Progenitor cell of endocrine pancreas (in vitro differentiated cells): ENCODE measurements around the gene ADIPOQ. TPM values are rescaled to one million over a fixed set of nuclear protein-coding genes. Genes with fewer than 3 reads are reported as not detected.

Experiments
- DNase-seq: peaks from one replicate; pipeline ENCODE4 v3.0.0; 2021; ENCODE audit warnings: low spot score; ENCODE audit not compliant: unreplicated experiment
- H3K27ac Mint-ChIP-seq: 2 replicates; pipeline ENCODE4 v1.8.0; 2021; ENCODE audit warnings: mild to moderate bottlenecking, moderate library complexity, mixed read lengths
- H3K27me3 Mint-ChIP-seq: 2 replicates; pipeline ENCODE4 v1.8.0; 2021; ENCODE audit warnings: mixed read lengths
- H3K36me3 Mint-ChIP-seq: 2 replicates; pipeline ENCODE4 v1.8.0; 2022; ENCODE audit warnings: mixed read lengths; ENCODE audit not compliant: insufficient read depth
- H3K4me1 Mint-ChIP-seq: 2 replicates; pipeline ENCODE4 v1.8.0; 2021; ENCODE audit warnings: low read depth, mixed read lengths
- H3K4me3 Mint-ChIP-seq: 2 replicates; pipeline ENCODE4 v1.8.0; 2021; ENCODE audit warnings: low read depth, mild to moderate bottlenecking, moderate library complexity, mixed read lengths
- H3K9me3 Mint-ChIP-seq: 2 replicates; pipeline ENCODE4 v1.8.0; 2021; ENCODE audit warnings: low read depth, mixed read lengths
- total RNA-seq: library from RNA; stranded (reverse); gene quantifications from 2 replicates; pipeline ENCODE4 v1.2.1, GENCODE V29; 2021
- TF ChIP-seq, protein P1 (sequence below): fragments of 200-600 bp; sonication (generic); IDR thresholded peaks from one replicate; pipeline ENCODE4 v1.5.0; 2021; ENCODE audit warnings: antibody characterized with exemption, mild to moderate bottlenecking; ENCODE audit not compliant: unreplicated experiment

Gene ADIPOQ
- total RNA-seq, 1 donor from 2014 or later: not detected

DNA sequence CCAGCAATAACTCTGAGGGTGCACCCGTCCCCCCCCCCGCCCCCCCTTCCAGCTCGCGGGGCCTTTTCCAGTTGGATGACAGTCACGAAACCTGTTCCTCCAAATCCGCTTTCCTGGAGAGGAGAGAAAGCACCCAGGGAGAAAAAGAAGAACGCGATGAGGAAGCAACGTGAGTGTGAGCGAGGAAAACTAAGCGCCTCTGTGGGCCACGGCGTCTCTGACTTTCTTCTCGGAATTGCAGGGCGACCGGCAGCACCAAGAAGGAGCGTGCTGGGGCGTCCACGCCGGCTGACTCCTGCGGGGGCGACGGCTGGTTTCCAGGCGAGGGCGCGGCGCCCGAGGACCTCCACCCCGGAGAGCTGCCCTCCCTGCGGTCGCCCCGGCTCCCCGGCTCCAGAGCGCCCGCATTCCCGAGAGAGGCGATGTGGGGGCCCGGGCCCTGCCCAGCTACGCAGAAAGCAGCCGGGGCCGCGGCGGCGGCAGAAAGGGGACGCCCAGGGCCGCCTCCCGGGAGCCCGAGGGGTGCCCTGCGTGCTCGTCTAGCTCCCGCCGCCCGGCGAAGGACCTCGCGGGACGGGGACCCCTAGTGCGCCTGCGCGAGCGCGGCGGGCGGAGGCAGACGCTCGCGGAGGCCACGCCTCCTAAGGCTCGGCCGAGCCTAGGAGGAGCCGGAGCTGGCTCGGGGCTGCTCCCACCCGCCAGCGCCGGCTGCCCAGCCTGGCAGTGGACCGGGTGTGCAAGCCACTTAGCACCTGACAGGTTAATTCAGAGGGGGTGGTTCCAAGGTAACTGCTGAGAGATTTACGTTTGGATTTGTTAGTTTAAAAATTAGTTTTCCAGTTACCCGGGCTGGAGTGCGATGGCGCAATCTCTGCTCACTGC, 15.3 kb upstream of the ADIPOQ start:
- peak; percentile 72 for DNase-seq
- Mint-ChIP-seq H3K27ac (no peak overlapping the region), H3K4me1 (peaks cover 5% of the 10 kb centered on the region), H3K27me3 (peaks cover 76% of the 10 kb centered on the region), H3K36me3 (no peaks in the 10 kb centered on the region), H3K4me3 (peak overlapping the region; percentile 64), H3K9me3 (no peaks in the 10 kb centered on the region)
- TF ChIP-seq, protein P1, sequence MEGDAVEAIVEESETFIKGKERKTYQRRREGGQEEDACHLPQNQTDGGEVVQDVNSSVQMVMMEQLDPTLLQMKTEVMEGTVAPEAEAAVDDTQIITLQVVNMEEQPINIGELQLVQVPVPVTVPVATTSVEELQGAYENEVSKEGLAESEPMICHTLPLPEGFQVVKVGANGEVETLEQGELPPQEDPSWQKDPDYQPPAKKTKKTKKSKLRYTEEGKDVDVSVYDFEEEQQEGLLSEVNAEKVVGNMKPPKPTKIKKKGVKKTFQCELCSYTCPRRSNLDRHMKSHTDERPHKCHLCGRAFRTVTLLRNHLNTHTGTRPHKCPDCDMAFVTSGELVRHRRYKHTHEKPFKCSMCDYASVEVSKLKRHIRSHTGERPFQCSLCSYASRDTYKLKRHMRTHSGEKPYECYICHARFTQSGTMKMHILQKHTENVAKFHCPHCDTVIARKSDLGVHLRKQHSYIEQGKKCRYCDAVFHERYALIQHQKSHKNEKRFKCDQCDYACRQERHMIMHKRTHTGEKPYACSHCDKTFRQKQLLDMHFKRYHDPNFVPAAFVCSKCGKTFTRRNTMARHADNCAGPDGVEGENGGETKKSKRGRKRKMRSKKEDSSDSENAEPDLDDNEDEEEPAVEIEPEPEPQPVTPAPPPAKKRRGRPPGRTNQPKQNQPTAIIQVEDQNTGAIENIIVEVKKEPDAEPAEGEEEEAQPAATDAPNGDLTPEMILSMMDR: no peak

DNA sequence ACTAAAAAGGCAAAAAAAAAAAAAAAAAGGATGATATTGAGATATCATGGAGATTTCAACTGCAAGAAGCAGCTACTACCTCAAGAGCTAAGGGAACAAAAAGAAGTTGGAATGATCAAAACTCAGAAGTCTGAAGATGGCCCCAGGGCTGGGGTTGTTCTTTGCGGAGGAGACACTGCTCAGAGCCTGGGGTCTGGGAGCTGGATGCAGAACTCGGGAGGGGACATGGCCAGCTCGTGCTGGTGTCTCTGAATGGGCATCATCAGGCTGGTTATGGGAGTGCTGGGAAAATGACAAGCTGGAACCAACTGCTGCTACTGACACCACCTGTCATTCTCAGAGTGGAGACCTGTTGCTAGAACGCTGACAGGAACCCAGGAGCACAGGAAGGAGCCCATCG, 14.2 kb upstream of the ADIPOQ start:
- DNase-seq: no peak
- H3K4me3 Mint-ChIP-seq: no peak overlapping the region
- TF ChIP-seq, protein P1: no peak
- H3K4me1 Mint-ChIP-seq: peaks cover 5% of the 10 kb centered on the region
- H3K27me3 Mint-ChIP-seq: peaks cover 84% of the 10 kb centered on the region
- H3K9me3 Mint-ChIP-seq: no peaks in the 10 kb centered on the region
- H3K27ac Mint-ChIP-seq: no peak overlapping the region
- H3K36me3 Mint-ChIP-seq: no peaks in the 10 kb centered on the region

DNA sequence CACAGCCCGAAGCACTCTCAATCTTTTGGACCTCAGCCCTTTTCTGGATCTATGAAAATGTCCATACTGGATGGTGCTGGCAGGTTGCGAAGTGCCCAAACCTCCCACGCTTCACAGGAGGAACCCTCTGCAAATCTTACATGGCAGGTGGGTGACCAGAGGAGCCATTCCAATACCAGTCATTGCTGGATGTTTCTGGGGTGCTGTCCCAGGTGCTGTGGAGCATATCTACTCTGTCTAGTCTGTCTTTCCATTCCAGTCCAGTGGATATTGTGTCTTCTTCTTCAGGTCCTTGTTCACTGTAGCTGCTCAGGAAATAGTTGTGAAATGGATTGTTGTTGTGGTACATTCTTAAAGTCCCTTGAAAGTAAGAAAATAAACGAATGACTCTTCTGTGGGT, 10.7 kb upstream of the ADIPOQ start:
- no peaks in the 10 kb centered on the region for H3K9me3 Mint-ChIP-seq
- DNase-seq: no peak
- no peak overlapping the region for H3K27ac Mint-ChIP-seq
- H3K4me3 Mint-ChIP-seq: no peak overlapping the region
- TF ChIP-seq, protein P1: no peak
- peaks cover 63% of the 10 kb centered on the region for H3K27me3 Mint-ChIP-seq
- no peaks in the 10 kb centered on the region for H3K36me3 Mint-ChIP-seq
- H3K4me1 Mint-ChIP-seq: no peaks in the 10 kb centered on the region

DNA sequence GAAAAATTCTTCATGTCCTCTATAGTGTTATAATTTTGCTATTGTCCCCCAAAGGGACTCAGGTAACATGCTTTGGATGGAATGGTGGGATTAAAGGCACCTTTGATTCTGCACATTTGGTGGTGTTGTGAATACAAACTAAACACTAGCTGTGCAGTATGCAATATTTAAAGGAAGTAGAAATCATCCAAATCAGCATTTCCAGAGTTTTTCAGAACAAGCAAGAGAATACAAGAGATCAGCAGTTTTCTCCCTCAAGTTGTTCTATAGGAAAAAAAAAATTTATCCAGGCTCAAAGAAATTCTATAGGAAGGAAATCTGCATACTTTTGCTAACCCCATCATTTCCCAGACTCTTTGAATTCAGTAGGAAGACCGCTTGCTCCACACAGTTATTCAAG, 10.2 kb upstream of the ADIPOQ start:
- no peak overlapping the region for H3K27ac Mint-ChIP-seq
- H3K9me3 Mint-ChIP-seq: no peaks in the 10 kb centered on the region
- TF ChIP-seq, protein P1: no peak
- no peaks in the 10 kb centered on the region for H3K4me1 Mint-ChIP-seq
- peaks cover 63% of the 10 kb centered on the region for H3K27me3 Mint-ChIP-seq
- no peak for DNase-seq
- no peaks in the 10 kb centered on the region for H3K36me3 Mint-ChIP-seq
- H3K4me3 Mint-ChIP-seq: no peak overlapping the region

DNA sequence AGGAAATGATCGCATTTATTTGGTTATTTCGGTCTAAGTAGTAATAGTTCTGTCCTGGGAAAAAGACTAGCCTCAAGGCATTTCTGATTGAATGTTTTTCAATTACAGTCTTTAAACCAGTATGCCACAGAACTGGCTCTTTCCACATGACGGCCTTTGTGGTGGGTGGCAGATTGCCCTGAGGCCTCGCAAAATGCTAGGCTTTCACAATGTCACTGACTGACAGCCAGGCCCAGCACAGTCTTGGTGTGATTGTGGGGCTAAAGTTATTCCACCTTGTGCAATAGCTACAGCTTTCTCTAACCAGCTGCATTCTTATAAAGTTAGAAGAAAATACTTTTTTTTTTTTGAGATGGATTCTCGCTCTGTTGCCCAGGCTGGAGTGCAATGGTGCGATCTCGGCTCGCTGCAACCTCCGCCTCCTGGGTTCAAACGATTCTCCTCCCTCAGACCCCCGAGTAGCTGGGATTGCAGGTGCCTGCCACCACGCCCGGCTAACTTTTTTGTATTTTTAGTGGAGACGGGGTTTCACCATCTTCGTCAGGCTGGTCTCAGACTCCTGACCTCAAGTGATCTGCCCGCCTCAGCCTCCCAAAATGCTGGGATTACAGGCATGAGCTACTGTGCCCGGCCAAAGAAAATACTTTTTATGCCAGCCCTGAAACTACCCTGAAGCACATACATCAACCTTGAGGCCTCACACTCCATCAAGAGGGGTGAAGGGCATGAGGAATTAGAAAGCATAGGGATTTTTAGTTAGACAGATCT, 2.5 kb upstream of the ADIPOQ start:
- Mint-ChIP-seq H3K9me3 (no peaks in the 10 kb centered on the region), H3K4me1 (peaks cover 14% of the 10 kb centered on the region), H3K36me3 (no peaks in the 10 kb centered on the region), H3K27me3 (peaks cover 7% of the 10 kb centered on the region), H3K27ac (no peak overlapping the region), H3K4me3 (no peak overlapping the region)
- DNase-seq: no peak
- TF ChIP-seq, protein P1: no peak
